Measurements from ENCODE around the gene PPFIA4.

PPFIA4 gene

DNA sequence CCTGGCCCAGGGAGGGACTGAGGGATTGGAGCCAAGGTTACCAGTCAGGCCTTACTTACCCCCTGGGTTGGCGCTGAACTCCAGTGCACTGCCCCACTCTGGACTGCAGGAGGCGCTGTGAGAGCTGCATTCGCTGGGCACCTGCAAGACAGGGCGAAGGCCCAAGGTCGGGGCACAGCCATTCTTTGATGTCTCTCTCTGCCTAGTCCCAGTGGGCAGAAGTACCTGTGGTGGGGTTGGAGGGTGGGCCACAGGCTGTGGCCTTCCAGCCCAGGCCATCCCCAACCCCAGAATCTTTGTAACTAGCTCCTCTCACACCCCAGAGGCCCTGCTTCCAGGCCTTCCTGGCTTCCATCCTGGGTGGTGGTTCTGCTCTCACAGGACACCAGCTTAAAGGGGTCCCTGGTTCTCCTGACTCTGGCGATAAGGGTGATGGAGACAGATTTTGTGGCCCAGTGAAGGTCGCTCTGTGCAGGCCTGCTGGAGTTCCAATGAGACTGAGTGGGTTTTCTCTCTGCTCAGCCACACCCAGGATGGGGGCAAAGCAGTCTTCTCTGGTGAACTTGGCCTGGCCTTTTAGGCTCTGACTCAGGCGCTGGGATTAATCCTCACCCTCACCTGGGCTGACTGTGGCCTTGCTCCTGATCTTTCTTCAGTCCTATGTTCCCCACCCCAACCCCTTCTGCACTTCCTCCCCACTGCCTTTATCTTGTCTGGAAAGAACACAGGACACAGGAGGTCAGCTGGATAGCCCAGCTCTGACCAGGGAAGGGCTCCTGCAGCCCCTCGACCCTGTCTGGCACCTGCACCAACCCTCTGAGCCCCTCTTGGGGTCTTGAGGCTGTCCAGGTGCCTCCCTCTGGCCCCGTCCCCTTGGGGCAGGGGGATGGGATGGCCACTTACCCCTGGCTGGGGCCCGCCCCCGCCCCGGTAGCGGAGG lies 58.6 kb downstream of the PPFIA4 start:
- H3K27ac ChIP-seq: no peak overlapping the region
- no peak for TF ChIP-seq ZFX (IDR thresholded peaks at IDR 0.05)
- TF ChIP-seq, protein P1, sequence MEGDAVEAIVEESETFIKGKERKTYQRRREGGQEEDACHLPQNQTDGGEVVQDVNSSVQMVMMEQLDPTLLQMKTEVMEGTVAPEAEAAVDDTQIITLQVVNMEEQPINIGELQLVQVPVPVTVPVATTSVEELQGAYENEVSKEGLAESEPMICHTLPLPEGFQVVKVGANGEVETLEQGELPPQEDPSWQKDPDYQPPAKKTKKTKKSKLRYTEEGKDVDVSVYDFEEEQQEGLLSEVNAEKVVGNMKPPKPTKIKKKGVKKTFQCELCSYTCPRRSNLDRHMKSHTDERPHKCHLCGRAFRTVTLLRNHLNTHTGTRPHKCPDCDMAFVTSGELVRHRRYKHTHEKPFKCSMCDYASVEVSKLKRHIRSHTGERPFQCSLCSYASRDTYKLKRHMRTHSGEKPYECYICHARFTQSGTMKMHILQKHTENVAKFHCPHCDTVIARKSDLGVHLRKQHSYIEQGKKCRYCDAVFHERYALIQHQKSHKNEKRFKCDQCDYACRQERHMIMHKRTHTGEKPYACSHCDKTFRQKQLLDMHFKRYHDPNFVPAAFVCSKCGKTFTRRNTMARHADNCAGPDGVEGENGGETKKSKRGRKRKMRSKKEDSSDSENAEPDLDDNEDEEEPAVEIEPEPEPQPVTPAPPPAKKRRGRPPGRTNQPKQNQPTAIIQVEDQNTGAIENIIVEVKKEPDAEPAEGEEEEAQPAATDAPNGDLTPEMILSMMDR (conservative IDR thresholded peaks at IDR 0.05): peak; percentile 69

DNA sequence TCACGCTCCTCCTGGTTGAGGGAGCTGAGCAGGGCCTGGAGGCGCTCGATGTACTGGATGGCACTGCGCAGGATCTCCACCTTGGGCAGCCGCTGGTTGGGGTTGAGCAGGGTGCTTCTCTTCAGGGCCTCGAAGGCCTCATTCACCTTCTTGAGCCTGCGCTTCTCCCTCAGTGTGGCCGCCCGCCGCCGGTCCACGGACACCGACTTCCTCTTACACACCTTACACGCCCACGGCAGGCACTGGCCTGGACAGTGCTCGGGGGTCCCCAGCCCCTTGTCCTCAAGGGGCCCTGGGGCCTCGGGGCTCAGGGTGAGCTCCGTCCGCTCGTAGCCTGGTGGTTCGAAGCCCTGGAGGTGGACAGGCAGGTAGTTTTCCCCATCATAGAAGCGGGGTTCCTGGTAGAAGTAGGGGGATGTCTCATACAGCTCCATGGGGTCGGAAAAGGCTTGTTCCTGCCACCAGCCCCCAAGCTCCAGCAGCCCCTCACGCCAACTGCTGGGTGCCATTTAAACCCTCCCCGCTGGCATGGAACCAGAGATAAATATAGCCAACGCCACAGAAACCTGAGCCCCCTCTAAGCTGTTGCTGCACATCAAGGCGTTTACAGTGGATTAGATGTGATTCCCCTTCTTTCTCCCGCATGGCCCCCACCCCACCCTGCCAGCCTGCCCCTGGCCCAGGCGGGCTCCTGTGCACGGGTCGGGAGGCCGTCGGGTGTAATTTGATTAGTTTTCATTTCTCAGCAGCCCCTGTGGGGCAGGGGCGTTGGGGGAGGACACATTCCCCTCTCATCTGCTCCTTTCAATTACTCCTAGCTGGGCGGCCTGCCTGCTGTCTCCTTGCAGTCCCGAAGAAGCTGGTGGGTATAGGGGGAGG lies 59.5 kb downstream of the PPFIA4 start, which contains the start of gene MYOG:
Gene MYOG, minus strand, starts transcription at position 485 of the 879 bp plus-strand sequence. Its CDS starts 51 bp downstream, at position 434.
- TF ChIP-seq, protein P1 (conservative IDR thresholded peaks at IDR 0.05): no peak
- no peak for TF ChIP-seq ZFX (IDR thresholded peaks at IDR 0.05)
- H3K27ac ChIP-seq: no peak within 1 kb of the TSS

DNA sequence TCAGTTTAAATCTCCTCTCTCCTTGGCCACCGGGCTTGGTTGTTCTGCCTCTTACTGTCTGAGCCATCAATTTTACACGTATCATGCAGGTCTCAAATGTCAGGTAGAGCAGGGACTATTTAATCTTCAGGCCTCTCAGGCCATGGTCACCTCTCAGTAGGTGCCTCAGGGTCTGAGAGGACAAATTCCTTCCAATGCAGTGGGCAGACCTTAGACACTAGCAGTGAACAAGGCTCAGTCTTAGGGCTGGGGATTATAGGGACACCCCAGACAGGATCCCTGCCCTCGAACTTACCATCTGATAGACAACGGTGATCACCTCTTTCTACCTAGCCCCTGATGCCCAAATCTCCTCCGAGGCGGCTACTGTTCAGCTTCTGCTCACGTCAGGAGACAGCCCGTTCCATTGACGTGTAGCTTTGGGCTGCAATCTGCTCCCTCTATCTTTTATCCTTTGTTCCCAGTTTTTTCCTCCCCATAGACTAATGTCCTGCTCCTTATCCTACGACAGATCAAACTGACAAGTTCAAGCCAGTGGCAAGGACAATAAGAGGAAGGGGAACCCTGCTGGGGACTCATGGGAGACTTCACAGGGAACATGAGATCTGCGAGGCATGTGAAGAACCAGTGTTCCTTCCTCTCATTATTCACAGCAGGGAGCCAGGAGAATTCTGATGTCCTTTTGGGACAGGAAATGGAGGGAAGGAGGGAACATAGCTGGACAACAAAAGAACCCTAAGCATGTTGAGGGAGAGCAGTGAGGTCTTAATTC lies 60.9 kb downstream of the PPFIA4 start:
- no peak for TF ChIP-seq ZFX (IDR thresholded peaks at IDR 0.05)
- TF ChIP-seq, protein P1 (conservative IDR thresholded peaks at IDR 0.05): no peak
- H3K27ac ChIP-seq: no peak overlapping the region

DNA sequence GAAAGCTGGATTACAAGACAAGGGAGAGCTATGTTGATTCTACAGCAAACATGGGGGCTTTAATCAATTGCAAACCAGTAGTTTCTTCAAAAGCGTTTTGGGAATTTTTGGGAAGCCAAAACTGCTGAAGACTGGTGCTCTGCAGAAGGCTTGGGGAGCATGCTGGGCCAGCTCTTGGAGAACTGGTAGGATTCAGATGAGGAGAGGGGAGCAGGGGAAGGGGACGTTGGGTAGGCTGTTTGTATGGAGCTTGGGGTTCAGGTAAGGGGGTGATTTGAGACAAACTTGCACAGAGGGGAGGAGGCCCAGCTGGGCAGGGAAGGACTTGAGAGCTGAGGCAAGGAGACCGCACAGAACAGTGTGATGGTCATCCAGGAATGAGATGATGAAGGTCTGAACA lies 62.1 kb downstream of the PPFIA4 start:
- H3K27ac ChIP-seq: no peak overlapping the region
- no peak for TF ChIP-seq ZFX (IDR thresholded peaks at IDR 0.05)
- TF ChIP-seq, protein P1 (conservative IDR thresholded peaks at IDR 0.05): no peak

DNA sequence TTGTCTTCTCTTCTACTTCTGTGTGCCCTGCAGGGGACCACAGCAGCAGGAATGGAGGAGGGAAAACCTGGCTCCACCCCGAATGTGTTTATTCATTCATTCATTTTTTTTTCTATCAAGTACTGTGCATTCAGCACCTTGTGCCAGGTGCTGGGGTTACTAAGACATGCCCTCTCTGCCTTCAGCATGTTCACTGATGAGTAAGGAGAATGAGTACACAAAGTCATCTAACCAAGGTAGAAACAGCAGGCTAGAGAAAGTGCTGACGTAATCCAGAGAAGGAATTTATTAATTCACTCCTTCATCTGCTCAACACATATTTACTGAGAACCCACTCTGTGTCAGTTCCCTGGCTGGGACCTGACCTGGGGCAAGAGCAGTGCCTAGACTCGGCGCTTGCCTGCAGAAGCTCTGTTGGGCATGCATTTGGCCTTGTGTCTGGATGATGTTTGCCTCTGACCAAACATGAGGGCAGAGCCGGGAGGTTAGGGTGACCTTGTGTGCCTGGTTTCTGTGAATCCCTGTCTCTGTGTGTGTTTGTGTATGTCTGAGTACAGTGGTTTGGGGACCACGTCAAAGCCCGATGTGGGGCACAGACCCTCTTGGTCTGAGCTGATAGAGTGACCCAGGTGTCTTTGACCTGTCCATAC lies 62.8 kb downstream of the PPFIA4 start:
- H3K27ac ChIP-seq: no peak overlapping the region
- no peak for TF ChIP-seq ZFX (IDR thresholded peaks at IDR 0.05)
- TF ChIP-seq, protein P1 (conservative IDR thresholded peaks at IDR 0.05): no peak

DNA sequence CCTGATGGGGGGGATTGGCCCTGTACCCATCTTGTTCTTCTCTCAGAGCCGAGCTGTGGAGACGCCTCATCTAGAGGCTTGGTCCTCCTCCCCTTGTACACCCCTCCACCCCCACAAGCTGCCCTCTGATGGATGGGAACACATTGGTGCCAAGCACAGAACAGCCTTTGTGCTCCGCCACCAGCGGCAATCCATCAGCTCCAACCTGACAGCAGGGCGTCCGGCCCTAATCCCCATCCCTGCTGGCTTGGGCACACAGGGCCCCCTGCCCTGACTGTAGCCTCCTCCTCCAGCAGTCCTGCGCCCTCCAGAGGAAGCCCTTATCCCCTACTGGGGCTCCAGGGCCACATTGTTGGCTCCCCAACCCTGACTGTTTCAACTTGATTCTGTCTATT lies 63.4 kb downstream of the PPFIA4 start:
- H3K27ac ChIP-seq: no peak overlapping the region
- no peak for TF ChIP-seq ZFX (IDR thresholded peaks at IDR 0.05)
- TF ChIP-seq, protein P1 (conservative IDR thresholded peaks at IDR 0.05): no peak

All from C4-2B (cell line).